Activated T-helper 2 cell treated with anti-CD3 and anti-CD28 coated beads, Interferon-gamma antibody, Interleukin-2, Interleukin-4, amounts not matched to agents 10 μg/mL and 5 μg/mL and 100 μg/mL, durations not matched to agents 14 hours and 24 hours and 36 hours (primary cell): ENCODE measurements around the gene FBN3. TPM values are rescaled to one million over a fixed set of nuclear protein-coding genes. Genes with fewer than 3 reads are reported as not detected.
A peak's percentile ranks its signal among the peaks of the same experiment; 100 is the strongest.

Experiments used
- DNase-seq: peaks from one replicate; pipeline ENCODE4 v3.0.0; 2021; ENCODE audit warnings: low spot score
- H3K27ac Mint-ChIP-seq: one replicate; pipeline ENCODE4 v1.8.0; 2021; ENCODE audit warnings: mixed read lengths
- H3K27me3 Mint-ChIP-seq: one replicate; pipeline ENCODE4 v1.8.0; 2021; ENCODE audit warnings: low read depth, mixed read lengths
- H3K36me3 Mint-ChIP-seq: one replicate; pipeline ENCODE4 v1.8.0; 2021; ENCODE audit warnings: low read depth, mixed read lengths
- H3K4me1 Mint-ChIP-seq: one replicate; pipeline ENCODE4 v1.8.0; 2021; ENCODE audit warnings: low read depth, mixed read lengths
- H3K4me3 Mint-ChIP-seq: one replicate; pipeline ENCODE4 v1.8.0; 2021; ENCODE audit warnings: low read depth, mild to moderate bottlenecking, moderate library complexity, mixed read lengths
- H3K9me3 Mint-ChIP-seq: one replicate; pipeline ENCODE4 v1.8.0; 2021; ENCODE audit warnings: mixed read lengths
- intact Hi-C: fragments of 100-400 bp; cut with micrococcal nuclease; formaldehyde crosslinking; loops from one replicate; pipeline ENCODE4 v1.15.1; 2023
- total RNA-seq: library from RNA; stranded (reverse); gene quantifications from 2 replicates; pipeline ENCODE4 v1.2.3, GENCODE V29; 2022

FBN3 gene
- total RNA-seq, 1 donor from 2014 or later, result not detected

GRCh38 chr19:8022275-8022674, 127.1 kb downstream of the FBN3 start:
- Mint-ChIP-seq H3K4me3 (no peak overlapping the region), H3K27me3 (no peaks in the 10 kb centered on the region), H3K9me3 (no peaks in the 10 kb centered on the region), H3K27ac (no peak overlapping the region), H3K36me3 (no peaks in the 10 kb centered on the region), H3K4me1 (peaks cover 8% of the 10 kb centered on the region)
- intact Hi-C loops, result no loop called here
- no peak for DNase-seq

- H3K27ac Mint-ChIP-seq, result no peak overlapping the region
- no peaks in the 10 kb centered on the region for H3K27me3 Mint-ChIP-seq
Observed at GRCh38 chr19:8021374-8021773, 128.0 kb downstream of the FBN3 start.

GRCh38 chr19:8020681-8021080, 128.7 kb downstream of the FBN3 start:
- Mint-ChIP-seq H3K27ac (no peak overlapping the region), H3K36me3 (no peaks in the 10 kb centered on the region), H3K27me3 (no peaks in the 10 kb centered on the region), H3K4me3 (no peak overlapping the region), H3K4me1 (peaks cover 9% of the 10 kb centered on the region), H3K9me3 (no peaks in the 10 kb centered on the region)
- no peak for DNase-seq
- intact Hi-C loops, result no loop called here

More at GRCh38 chr19:8021374-8021773, 128.0 kb downstream of the FBN3 start:
- Mint-ChIP-seq H3K36me3 (no peaks in the 10 kb centered on the region), H3K4me1 (peaks cover 9% of the 10 kb centered on the region), H3K4me3 (no peak overlapping the region), H3K9me3 (no peaks in the 10 kb centered on the region)
- intact Hi-C loops, result no loop called here
- no peak for DNase-seq

GRCh38 chr19:8017808-8018207, 131.6 kb downstream of the FBN3 start:
- Mint-ChIP-seq H3K4me1 (peaks cover 9% of the 10 kb centered on the region), H3K27me3 (no peaks in the 10 kb centered on the region), H3K9me3 (no peaks in the 10 kb centered on the region), H3K4me3 (no peak overlapping the region), H3K27ac (no peak overlapping the region), H3K36me3 (no peaks in the 10 kb centered on the region)
- peak; percentile 36 for DNase-seq
- intact Hi-C loops, result no loop called here

Other genes with a start within 250 kb of the FBN3 start
- gene MAP2K7, start 245.7 kb downstream of the FBN3 start, total RNA-seq, result 43.0 and 44.6 TPM in 2 replicates
- 6.3 TPM in 2 replicates for gene TGFBR3L, start 234.8 kb downstream of the FBN3 start, total RNA-seq
- 18.4 and 19.5 TPM in 2 replicates for gene SNAPC2, start 229.3 kb downstream of the FBN3 start, total RNA-seq
- gene CTXN1, start 223.5 kb downstream of the FBN3 start, total RNA-seq, result 0.50 and 0.53 TPM in 2 replicates
- 79.2 and 90.2 TPM in 2 replicates for gene TIMM44, start 205.9 kb downstream of the FBN3 start, total RNA-seq
- gene ELAVL1, start 144.0 kb downstream of the FBN3 start, total RNA-seq, result 184 TPM in 2 replicates
- gene CCL25, start 96.8 kb downstream of the FBN3 start, total RNA-seq, result not detected in 2 replicates
- gene CERS4, start 59.8 kb upstream of the FBN3 start, total RNA-seq, result 29.1 and 30.0 TPM in 2 replicates
- gene CD320, start 158.8 kb upstream of the FBN3 start, total RNA-seq, result 90.0 and 90.2 TPM in 2 replicates
- 48.6 and 54.5 TPM in 2 replicates for gene NDUFA7, start 171.8 kb upstream of the FBN3 start, total RNA-seq
- 1,945 and 1,967 TPM in 2 replicates for gene RPS28, start 171.9 kb upstream of the FBN3 start, total RNA-seq
- 0.89 and 1.7 TPM in 2 replicates for gene KANK3, start 193.7 kb upstream of the FBN3 start, total RNA-seq
- gene ANGPTL4, start 214.6 kb upstream of the FBN3 start, total RNA-seq, result 7.1 and 7.4 TPM in 2 replicates
- gene RAB11B, start 240.8 kb upstream of the FBN3 start, total RNA-seq, result 85.9 and 86.1 TPM in 2 replicates